HG03175 (cell line): ENCODE data around the gene KIFC1.
A peak's percentile ranks its signal among the peaks of the same experiment; 100 is the strongest.
"Not testable (repeated sequence)": the region's sequence is repeated elsewhere in the genome, so short reads cannot be mapped to it uniquely, and the experiment has no call there.

ENCODE experiments used
- ATAC-seq: cut with Tn5 transposase; IDR thresholded peaks from one replicate; pipeline ENCODE4 v1.9.1; 2021; ENCODE audit warnings: mild to moderate bottlenecking, moderate library complexity; ENCODE audit not compliant: unreplicated experiment

The KIFC1 gene

DNA sequence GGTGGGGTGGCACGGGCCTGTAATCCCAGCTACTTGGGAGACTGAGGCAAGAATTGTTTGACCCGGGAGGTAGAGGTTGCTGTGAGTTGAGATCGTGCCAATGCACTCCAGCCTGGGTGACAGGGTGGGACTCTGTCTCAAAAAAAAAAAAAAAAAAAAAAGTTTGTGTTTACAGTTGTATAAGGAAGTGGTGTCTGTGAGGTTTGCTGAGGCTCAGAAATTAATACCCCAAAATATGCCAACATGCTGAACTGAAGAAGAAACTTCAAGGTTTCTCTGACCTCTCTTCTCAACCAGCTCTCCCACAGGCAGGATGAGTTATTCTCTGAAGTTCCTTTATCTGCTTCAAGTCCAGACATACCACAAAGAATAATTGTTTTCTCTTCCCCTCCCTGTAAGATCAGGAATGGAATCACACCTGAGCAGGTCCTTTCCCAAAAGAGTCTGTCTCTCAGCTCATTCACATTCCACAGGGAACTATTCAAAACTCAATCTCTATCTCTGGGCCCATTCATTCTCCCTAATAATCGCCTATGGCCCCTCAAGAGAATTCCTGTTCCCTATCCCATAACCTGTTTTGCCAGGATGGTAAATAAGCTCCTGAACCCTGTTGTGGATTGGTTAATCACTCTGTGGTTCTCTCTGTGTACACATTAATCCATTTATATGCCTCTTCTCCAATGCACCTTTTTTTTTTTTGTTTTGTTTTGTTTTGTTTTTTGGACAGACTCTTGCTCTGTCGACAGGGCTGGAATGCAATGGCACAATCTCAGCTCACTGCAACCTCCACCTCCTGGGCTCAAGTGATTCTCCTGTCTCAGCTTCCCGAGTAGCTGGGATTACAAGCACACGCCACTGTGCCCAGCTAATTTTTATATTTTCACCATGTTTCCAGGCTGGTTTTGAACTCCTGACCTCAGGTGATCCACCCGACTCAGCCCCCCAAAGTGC is 17.4 kb upstream of the KIFC1 start:
- ATAC-seq, result no peak

DNA sequence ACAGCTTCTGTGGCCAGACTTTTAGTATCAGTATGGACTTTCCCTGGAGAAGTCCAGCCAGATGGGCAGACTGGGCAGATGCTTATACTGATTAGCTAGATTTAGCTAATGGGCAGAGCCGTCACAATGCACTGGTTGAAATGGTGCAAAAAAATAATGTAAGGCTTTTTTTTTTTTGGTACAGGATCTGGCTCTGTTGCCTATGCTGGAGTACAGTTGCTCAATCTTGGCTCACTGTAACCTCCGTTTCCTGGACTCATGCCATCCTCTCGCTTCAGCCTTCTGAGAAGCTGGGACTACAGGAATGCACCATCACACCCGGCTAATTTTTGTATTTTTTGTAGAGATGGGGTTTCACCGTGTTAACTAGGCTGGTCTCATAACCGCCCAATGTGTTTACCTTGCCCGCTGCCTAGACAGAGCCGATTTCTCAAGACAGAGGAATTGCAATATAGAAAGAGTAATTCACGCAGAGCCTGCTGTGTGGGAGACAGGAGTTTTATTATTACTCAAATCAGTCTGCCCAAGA is 16.4 kb upstream of the KIFC1 start:
- ATAC-seq, result no peak

GRCh38 chr6:33377171-33377570 is 14.5 kb upstream of the KIFC1 start:
- no peak for ATAC-seq

DNA sequence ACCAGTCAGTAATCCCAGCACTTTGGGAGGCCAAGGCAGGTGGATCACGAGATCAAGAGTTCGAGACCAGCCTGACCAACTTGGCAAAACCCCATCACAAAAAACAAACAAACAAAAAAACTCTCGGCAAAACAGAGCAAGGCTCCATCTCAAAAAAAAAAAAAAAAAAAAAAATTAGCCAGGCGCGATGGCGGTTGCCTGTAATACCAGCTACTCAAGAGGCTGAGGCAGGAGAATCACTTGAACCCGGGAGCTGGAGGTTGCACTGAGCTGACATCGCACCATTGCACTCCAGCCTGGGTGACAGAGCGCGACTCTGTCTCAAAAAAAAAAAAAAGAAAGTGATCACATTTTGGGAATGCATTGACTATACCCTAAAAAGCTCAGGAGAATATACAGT is 12.4 kb upstream of the KIFC1 start:
- not testable (repeated sequence) for ATAC-seq

DNA sequence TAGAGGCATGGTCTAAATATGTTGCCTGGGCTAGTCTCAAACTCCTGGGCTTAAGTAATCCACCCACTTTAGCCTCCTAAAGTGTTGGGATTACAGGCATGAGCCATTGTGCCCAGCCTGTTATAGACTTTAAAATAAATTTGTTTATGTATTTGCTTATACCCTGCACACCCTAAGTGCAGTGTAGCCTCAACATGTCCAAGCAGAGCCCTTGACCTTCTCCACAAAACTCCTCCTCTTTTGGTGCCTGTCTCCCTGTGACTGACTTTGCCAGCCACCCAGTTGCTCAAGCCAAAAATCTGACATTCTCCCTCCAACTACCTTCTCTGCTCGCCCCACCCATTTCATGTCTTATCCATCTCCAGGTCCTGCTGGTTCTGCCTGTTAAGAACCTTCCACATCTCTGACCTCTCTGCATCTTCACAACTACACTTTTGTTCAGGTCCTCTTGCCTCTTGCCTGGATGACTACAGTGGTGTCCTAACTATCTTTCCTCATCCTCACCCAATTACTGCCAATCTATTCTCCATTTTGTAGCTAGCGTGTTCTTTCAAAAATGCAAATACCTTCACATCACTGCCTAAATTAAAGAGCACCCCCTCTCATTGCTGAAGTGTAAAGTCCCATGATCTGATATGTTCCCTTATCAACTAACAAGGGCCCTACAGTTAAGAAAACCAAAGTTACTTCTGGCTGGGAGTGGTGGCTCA is 11.2 kb upstream of the KIFC1 start:
- ATAC-seq, result no peak

DNA sequence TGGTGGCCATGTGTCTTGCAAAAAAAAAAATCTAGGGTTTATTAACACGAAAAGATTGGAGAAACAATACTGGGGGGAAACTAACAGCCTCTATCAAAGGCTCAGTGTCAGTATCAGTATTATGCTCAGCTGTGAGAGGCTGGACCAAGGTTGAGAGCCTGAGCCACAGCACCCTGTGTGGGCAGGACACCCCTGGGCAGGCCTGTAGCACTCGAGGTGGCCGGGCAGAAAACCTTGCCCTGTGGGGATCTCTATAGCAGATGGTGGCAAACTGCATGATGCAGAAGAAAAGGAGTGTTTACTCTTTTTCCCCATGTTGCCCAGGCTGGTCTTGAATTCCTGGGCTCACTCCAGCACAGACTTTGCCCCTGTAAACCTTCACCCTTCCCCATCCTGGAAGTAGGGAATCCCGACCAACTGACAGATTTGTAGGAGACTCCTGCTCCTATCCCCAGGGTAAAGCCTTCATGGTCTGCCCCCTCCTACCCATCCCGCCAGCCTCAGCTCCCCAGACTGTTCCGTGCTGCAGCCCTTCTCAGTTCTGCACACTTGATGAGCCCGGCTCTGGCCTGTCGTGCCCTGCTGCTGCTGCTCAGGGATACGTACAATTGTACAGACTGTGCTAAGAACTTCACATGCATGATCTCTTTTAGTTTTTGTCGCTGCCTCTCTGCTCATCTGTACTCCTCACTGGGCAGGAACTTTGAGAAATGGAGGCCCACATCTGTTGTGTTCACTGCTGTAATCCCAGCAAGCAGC is 8.0 kb upstream of the KIFC1 start:
- no peak for ATAC-seq

DNA sequence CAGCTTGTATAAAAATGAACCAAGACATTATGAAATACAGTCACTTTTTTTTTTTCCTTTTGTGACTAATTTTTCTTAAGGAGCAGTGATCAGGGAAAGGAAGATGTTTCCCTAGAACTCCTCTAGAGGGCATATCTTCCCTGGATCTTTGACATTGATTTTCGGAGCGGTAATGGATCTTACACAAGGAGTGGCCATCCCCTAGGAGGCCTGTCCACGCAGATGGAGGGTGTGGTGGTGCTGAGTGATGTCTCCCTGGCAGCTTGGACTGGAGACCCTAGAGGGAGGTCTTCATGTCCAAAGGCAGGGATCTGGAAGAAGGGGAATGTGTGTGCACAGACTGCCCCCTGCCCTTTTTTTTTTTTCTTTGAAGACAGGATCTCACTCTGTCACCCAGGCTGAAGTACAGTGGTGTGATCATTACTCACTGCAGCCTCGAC is 7.0 kb upstream of the KIFC1 start:
- ATAC-seq, result no peak

DNA sequence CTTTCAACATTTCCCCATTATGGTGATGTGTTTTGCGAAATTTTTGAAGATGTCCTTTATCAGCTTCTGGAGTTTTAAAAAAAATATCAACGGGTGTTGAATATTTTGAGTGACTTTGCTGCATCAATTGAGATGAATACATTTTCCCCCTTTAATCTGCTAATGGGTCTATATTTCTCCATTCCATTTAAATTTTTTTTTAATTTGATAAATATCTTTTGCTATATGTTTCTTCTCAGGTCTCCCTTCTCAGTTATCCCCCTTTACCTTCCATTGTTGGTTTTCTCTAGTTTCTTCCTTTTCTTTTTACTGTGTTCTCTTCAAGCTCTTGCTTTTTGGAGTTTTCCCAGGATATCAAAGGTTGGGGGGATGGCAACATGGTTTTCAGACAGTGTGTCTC is 1.4 kb upstream of the KIFC1 start:
- ATAC-seq, result no peak

GRCh38 chr6:33390767-33391277 is 801 bp upstream of the KIFC1 start:
- ATAC-seq, result no peak

- peak; percentile 3 for ATAC-seq
Observed at GRCh38 chr6:33391922-33392594, 435 bp downstream of the KIFC1 start.

DNA sequence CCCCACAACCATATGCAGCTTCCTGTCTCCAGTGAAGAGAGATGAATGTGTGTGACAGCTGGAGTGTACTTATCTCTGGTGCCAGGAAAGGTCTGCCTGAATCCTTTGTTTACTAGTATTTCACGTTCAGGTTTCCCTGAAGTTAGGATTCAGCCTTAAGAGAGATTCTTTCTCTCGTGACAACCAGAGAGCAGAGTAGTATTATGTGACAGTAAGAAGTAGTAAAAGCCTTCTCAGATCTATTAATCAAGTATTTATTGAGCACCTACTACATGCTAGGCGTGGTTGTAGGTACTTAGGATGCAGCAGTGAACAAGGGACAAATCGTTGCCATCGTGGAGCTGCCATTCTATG is 949 bp downstream of the KIFC1 start:
- ATAC-seq, result no peak

GRCh38 chr6:33392979-33393378 is 1.4 kb downstream of the KIFC1 start:
- no peak for ATAC-seq

- no peak for ATAC-seq
Observed at GRCh38 chr6:33397541-33397940, 5.9 kb downstream of the KIFC1 start.

- not testable (repeated sequence) for ATAC-seq
Observed at GRCh38 chr6:33398601-33399000, 7.0 kb downstream of the KIFC1 start.

DNA sequence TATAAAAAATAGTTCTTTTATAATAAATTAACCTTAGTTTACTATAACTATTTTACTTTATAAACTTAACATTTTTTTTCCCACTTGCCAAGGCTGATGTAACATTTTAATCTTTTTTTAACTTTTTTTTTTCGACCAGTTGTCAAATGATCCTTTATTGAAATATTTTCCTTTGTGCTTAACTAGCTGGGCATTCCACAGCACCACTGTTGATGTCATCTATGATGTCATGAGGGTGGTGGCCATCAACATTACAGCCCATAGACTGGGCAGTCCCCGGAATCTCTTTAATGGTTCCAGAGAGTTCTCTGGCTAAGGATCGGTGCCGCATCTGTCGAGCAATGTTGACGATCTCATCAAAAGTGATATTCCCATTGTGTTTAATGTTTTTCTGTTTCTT is 8.3 kb downstream of the KIFC1 start:
- not testable (repeated sequence) for ATAC-seq

- ATAC-seq, result no peak
Observed at GRCh38 chr6:33404884-33405283, 13.3 kb downstream of the KIFC1 start.

DNA sequence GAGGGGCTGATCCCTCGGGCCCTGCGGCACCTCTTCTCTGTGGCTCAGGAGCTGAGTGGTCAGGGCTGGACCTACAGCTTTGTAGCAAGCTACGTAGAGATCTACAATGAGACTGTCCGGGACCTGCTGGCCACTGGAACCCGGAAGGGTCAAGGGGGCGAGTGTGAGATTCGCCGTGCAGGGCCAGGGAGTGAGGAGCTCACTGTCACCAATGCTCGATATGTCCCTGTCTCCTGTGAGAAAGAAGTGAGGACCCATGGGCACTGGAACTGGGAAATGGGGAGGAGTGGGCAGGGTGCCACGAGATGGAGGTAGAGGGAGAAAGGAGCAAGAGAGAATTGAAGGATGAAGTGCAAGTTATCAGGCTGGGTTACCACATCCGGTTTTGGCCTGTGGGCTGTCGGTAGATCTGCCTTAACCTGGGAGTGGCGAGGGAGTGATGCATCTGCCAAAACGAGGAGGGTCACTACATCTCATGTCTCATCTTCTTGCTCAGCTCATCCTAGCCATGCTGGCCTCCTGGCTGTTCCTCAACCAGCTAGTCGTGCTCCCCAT is 13.8 kb downstream of the KIFC1 start:
- no peak for ATAC-seq

- ATAC-seq, result no peak
Observed at GRCh38 chr6:33406126-33406525, 14.5 kb downstream of the KIFC1 start.

DNA sequence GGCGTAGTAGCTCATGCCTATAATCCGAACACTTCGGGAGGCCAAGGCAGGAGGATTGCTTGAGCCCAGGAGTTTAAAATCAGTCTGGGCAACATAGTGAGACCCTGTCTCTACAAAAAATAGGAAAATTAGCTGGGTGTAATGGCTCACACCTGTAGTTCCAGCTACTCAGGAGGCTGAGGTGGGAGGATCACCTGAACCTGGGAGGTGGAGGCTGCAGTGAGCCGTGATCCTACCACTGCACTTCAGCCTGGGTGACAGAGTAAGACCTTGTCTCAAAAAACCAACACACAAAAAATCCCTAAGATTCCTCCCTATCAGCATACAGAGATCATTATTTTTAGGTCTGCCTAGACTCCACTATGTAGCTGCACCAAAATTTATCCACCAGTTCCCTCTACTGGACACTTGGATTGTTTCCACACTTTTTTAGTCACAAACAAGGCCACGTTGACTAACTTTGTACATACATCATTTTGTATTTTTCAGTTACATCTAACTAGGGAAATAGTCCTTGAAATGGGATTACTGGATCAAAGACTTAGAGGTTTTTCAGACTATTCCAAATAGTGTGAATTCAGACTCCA is 15.6 kb downstream of the KIFC1 start:
- ATAC-seq, result no peak
